GM12878 (cell line): ENCODE data around the gene TYSND1. TPM values are rescaled to one million over a fixed set of nuclear protein-coding genes. Genes with fewer than 3 reads are reported as not detected.

Experiments
- BACH1 ChIP-seq: fragments of 450-650 bp; IDR thresholded peaks from 2 replicates; pipeline ENCODE4 v1.6.1; 2017; ENCODE audit warnings: mild to moderate bottlenecking, borderline replicate concordance
- BCL3 ChIP-seq: IDR thresholded peaks from 2 replicates; pipeline ENCODE4 v1.6.1; 2011; ENCODE audit warnings: borderline replicate concordance, low read depth, mild to moderate bottlenecking, moderate library complexity, low read length; ENCODE audit not compliant: insufficient read depth, poor library complexity, severe bottlenecking
- LARP7 ChIP-seq: fragments of 450-650 bp; IDR thresholded peaks from 2 replicates; pipeline ENCODE4 v1.6.1; 2017; ENCODE audit warnings: mild to moderate bottlenecking
- NR2F1 ChIP-seq: fragments of 450-650 bp; conservative IDR thresholded peaks from 2 replicates; pipeline ENCODE4 v1.6.1; 2017; ENCODE audit warnings: mild to moderate bottlenecking
- YY1 ChIP-seq: IDR thresholded peaks from 2 replicates; pipeline ENCODE4 v1.6.1; 2011; ENCODE audit warnings: low read depth, mild to moderate bottlenecking, low read length
- ZNF24 ChIP-seq: fragments of 450-650 bp; IDR thresholded peaks from 2 replicates; pipeline ENCODE4 v1.6.1; 2017; ENCODE audit warnings: antibody characterized with exemption, mild to moderate bottlenecking
- ZNF687 ChIP-seq: fragments of 450-650 bp; IDR thresholded peaks from 2 replicates; pipeline ENCODE4 v1.6.1; 2017; ENCODE audit warnings: mild to moderate bottlenecking, moderate library complexity
- polyA plus RNA-seq, 11 experiments: library from polyadenylated mRNA; depleted of rRNA in 4 of 11; unstranded in 6 of 11; stranded (reverse) in 5 of 11; fragments of >200 nt; fragmentation: Nextera tagmentation in 4 of 11; fragmentation: Illumina TruSeq in 1 of 11; extraction: Ambion mirVana in 4 of 11; extraction: Trizol in 1 of 11; gene quantifications; 1 replicate in 1 of 11; 2 replicates in 10 of 11; pipeline versions ENCODE4 v1.2.1 to v1.2.3, GENCODE V29; 2011 to 2016; ENCODE audit warnings: inconsistent platforms in 2 of 11, missing spikeins in 2 of 11, low read depth in 1 of 11
- total RNA-seq, 4 experiments: library from RNA; depleted of rRNA in 3 of 4; stranded (reverse); fragments of >200 nt in 3 of 4; fragmentation: Illumina TruSeq in 1 of 4; extraction: Trizol in 1 of 4; gene quantifications; 2 replicates each; pipeline versions ENCODE4 v1.2.1 to v1.2.3, GENCODE V29; 2013 to 2021
- TF ChIP-seq, protein P1 (sequence below): fragments of 450-650 bp; IDR thresholded peaks from 2 replicates; pipeline ENCODE4 v1.6.1; 2017; ENCODE audit warnings: antibody characterized with exemption, mild to moderate bottlenecking, moderate library complexity

TYSND1 gene
- total and polyA plus RNA-seq, 10 of the 15 experiments (the other 5 are each of a cell fraction or from before 2014, with no cell fraction given) = 1.9 to 21.4 (median 12.0) TPM

GRCh38 chr10:70145666-70146488 is 623 bp downstream of the TYSND1 start (continued):
- peak; percentile 64 for TF ChIP-seq ZNF687
- peak; percentile 66; the same call in 1 of the 2 replicates for TF ChIP-seq BACH1
- peak; percentile 86 for TF ChIP-seq LARP7
- TF ChIP-seq, protein P1, sequence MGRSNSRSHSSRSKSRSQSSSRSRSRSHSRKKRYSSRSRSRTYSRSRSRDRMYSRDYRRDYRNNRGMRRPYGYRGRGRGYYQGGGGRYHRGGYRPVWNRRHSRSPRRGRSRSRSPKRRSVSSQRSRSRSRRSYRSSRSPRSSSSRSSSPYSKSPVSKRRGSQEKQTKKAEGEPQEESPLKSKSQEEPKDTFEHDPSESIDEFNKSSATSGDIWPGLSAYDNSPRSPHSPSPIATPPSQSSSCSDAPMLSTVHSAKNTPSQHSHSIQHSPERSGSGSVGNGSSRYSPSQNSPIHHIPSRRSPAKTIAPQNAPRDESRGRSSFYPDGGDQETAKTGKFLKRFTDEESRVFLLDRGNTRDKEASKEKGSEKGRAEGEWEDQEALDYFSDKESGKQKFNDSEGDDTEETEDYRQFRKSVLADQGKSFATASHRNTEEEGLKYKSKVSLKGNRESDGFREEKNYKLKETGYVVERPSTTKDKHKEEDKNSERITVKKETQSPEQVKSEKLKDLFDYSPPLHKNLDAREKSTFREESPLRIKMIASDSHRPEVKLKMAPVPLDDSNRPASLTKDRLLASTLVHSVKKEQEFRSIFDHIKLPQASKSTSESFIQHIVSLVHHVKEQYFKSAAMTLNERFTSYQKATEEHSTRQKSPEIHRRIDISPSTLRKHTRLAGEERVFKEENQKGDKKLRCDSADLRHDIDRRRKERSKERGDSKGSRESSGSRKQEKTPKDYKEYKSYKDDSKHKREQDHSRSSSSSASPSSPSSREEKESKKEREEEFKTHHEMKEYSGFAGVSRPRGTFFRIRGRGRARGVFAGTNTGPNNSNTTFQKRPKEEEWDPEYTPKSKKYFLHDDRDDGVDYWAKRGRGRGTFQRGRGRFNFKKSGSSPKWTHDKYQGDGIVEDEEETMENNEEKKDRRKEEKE = 0 out of 2 replicates have a peak, but pooled peaks have one; percentile 32
- TF ChIP-seq NR2F1 = peak; percentile 8
- TF ChIP-seq BCL3 = no peak
- peak; percentile 81 for TF ChIP-seq YY1
- TF ChIP-seq ZNF24 = 0 out of 2 replicates have a peak, but pooled peaks have one; percentile 47
